Cardiac muscle cell (in vitro differentiated cells and primary cell): ENCODE measurements around the gene CBX8. TPM values are rescaled to one million over a fixed set of nuclear protein-coding genes. Genes with fewer than 3 reads are reported as not detected.

ENCODE experiments used
- DNase-seq, 2 donors: peaks; one replicate each; pipeline versions ENCODE4 v3.0.0 to v3.0.0-alpha.2; 2010 to 2017; ENCODE audit warnings: low read depth in 1 of 2, low spot score in 1 of 2
- H3K27ac ChIP-seq: fragments of 200-600 bp; sonication (generic); 2 replicates; pipeline ENCODE4 v1.5.1; 2016
- H3K27me3 ChIP-seq: fragments of 200-600 bp; sonication (generic); 2 replicates; pipeline ENCODE4 v1.6.0; 2016; ENCODE audit warnings: control low read depth
- H3K36me3 ChIP-seq: fragments of 200-600 bp; sonication (generic); 2 replicates; pipeline ENCODE4 v1.5.1; 2016; ENCODE audit warnings: control low read depth
- H3K4me1 ChIP-seq: fragments of 200-600 bp; sonication (generic); 2 replicates; pipeline ENCODE4 v1.8.1; 2017; ENCODE audit warnings: low read depth, mild to moderate bottlenecking, mixed run types
- H3K4me3 ChIP-seq: fragments of 200-600 bp; sonication (generic); 2 replicates; pipeline ENCODE4 v1.5.1; 2016; ENCODE audit warnings: mild to moderate bottlenecking
- H3K9me3 ChIP-seq: fragments of 200-600 bp; sonication (generic); 2 replicates; pipeline ENCODE4 v1.5.1; 2017; ENCODE audit warnings: low read depth, mild to moderate bottlenecking, control low read depth
- CTCF ChIP-seq: IDR thresholded peaks from 2 replicates; pipeline ENCODE4 v1.5.1; 2012; ENCODE audit warnings: low read depth, mild to moderate bottlenecking, low read length
- polyA plus RNA-seq: library from polyadenylated mRNA; unstranded; fragments of >200 nt; fragmentation: Nextera tagmentation; extraction: Ambion mirVana; gene quantifications from 2 replicates; pipeline ENCODE4 v1.2.1, GENCODE V29; 2016
- total RNA-seq: library from RNA; depleted of rRNA; stranded (reverse); fragments of >200 nt; gene quantifications from 2 replicates; pipeline ENCODE4 v1.2.3, GENCODE V29; 2016

CBX8 gene
- total and polyA plus RNA-seq, 2 experiments from 2014 or later, result 13.8 to 16.7 TPM

GRCh38 chr17:79812353-79813258 is 15.7 kb upstream of the CBX8 start:
- H3K36me3 ChIP-seq, result no peaks in the 10 kb centered on the region
- H3K9me3 ChIP-seq, result no peaks in the 10 kb centered on the region
- peaks cover 82% of the 10 kb centered on the region for H3K27me3 ChIP-seq
- peaks cover 27% of the 10 kb centered on the region for H3K4me1 ChIP-seq
- no peak overlapping the region for H3K27ac ChIP-seq
- no peak for DNase-seq
- no peak for TF ChIP-seq CTCF
- H3K4me3 ChIP-seq, result peak overlapping the region; percentile 13

GRCh38 chr17:79811868-79812352 is 15.0 kb upstream of the CBX8 start:
- peaks cover 27% of the 10 kb centered on the region for H3K4me1 ChIP-seq
- H3K36me3 ChIP-seq, result no peaks in the 10 kb centered on the region
- no peak overlapping the region for H3K27ac ChIP-seq
- peaks cover 82% of the 10 kb centered on the region for H3K27me3 ChIP-seq
- no peak overlapping the region for H3K4me3 ChIP-seq
- no peak for TF ChIP-seq CTCF
- DNase-seq, result no peak
- H3K9me3 ChIP-seq, result no peaks in the 10 kb centered on the region

- DNase-seq, result peak in 1 of 2 donors; percentile 80
- peak overlapping the region; percentile 23 for H3K4me3 ChIP-seq
- no peak overlapping the region for H3K27ac ChIP-seq
These were observed 14.4 kb upstream of the CBX8 start for GRCh38 chr17:79811011-79811867.

GRCh38 chr17:79810130-79811010 is 13.5 kb upstream of the CBX8 start:
- H3K4me3 ChIP-seq, result peak overlapping the region; percentile 41
- H3K27ac ChIP-seq, result peak overlapping the region; percentile 92
- peaks cover 27% of the 10 kb centered on the region for H3K4me1 ChIP-seq
- no peaks in the 10 kb centered on the region for H3K9me3 ChIP-seq
- peaks cover 82% of the 10 kb centered on the region for H3K27me3 ChIP-seq
- DNase-seq, result peak; percentile 85 to 96
- TF ChIP-seq CTCF, result no peak
- no peaks in the 10 kb centered on the region for H3K36me3 ChIP-seq

More at GRCh38 chr17:79811011-79811867, 14.4 kb upstream of the CBX8 start:
- Histone ChIP-seq H3K4me1 (peaks cover 27% of the 10 kb centered on the region), H3K27me3 (peaks cover 82% of the 10 kb centered on the region), H3K36me3 (no peaks in the 10 kb centered on the region), H3K9me3 (no peaks in the 10 kb centered on the region)
- peak; percentile 59 for TF ChIP-seq CTCF
